Measurements from ENCODE around the gene KBTBD4.

KBTBD4 gene

DNA sequence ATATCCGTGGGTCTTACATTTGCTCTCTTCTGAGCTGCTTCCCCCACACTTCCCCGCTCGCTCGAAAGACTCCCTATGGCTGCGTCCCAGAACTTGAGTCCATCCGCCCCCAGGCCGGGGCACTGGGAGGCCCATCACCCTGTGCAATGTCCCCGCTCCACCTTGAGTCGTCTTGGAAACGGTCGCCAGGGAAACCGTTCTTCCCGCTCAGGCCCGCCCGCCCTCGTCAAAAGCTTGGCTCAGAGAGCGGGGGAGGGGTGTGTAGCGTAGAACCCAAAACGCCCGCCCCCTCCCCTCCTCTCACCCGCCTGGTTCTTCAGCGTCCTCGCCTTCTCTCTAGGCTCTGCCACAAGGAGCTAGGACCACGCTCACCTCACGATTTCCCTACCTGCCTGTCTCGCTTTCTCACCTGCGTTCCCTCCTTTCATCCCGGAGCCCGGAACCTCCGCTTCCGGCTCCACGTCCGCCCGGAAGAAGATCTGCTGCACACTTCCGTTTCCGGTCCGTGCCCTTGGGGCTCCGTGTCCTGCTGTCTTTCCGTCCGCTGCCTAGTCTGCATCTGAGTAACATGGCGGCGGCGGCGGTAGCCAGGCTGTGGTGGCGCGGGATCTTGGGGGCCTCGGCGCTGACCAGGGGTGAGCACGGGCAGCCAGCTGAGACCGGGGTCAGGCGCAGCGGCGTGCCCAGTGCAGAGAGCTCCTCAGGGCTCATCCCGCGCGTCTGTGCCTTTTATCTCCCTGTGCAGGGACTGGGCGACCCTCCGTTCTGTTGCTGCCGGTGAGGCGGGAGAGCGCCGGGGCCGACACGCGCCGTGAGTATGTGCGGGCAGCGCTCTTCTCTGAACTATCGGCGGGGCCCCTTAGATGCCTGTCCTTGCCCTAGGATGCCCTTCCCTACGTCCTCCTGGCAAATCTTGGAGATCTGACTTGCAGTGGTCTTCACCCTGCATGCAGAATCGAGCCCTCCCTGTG is at the start of gene KBTBD4, which contains the start of gene NDUFS3:
TSS of gene KBTBD4 (minus strand) at position 447 of the 971 bp plus-strand sequence. CDS start at position 428, 19 bp downstream.
TSS of gene NDUFS3 (plus strand) at position 551 of the 971 bp plus-strand sequence. CDS start at position 569, 18 bp downstream.
- peak; percentile 93 for DNase-seq

DNA sequence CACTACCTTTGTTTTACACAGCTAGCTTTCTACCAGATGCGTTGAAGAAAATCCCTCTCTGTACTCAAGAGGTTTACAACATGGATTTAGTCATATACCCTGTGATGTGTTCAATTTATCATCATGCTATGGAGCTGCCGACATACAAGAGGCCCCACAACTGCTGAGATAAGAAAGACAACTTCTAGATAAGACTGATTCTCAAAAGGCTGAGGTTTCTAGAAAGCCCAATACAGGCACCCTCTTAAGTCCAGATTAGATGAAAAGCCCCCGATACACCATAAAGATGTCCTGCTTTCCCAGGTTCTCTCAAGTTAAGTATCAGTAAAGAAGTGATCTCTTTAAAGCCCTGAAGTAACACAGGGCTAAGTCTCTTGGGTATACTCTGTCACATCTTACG is 49.3 kb upstream of the KBTBD4 start:
- no peak for DNase-seq

GRCh38 chr11:47626234-47626633 is 47.5 kb upstream of the KBTBD4 start:
- no peak for DNase-seq

DNA sequence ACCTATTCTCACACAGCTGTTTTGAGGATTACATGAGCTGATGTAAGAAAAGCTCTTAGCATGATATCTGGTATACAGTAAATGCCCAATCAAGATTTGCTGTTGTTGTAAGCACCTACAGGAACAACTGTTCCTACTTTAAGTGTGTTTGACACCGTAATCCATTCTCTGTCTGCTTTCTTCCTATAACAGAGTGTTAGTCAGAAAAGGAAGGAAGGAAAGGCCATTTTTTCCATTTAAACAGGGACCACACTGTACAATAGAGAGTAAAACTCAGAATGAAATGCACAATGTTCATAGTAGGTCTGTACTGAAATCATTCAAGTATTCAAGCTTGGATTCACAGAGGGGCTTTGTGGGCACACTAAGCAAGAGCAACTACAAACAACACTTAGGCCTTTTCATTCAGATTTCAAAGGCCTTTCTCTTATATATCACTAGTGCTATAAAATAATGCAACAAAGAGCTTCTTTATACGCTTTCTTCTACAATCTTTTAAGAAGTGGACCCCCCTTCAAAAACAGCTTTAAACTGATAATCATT is 42.1 kb upstream of the KBTBD4 start:
- DNase-seq, result no peak

GRCh38 chr11:47617417-47617809 is 38.6 kb upstream of the KBTBD4 start:
- no peak for DNase-seq

DNA sequence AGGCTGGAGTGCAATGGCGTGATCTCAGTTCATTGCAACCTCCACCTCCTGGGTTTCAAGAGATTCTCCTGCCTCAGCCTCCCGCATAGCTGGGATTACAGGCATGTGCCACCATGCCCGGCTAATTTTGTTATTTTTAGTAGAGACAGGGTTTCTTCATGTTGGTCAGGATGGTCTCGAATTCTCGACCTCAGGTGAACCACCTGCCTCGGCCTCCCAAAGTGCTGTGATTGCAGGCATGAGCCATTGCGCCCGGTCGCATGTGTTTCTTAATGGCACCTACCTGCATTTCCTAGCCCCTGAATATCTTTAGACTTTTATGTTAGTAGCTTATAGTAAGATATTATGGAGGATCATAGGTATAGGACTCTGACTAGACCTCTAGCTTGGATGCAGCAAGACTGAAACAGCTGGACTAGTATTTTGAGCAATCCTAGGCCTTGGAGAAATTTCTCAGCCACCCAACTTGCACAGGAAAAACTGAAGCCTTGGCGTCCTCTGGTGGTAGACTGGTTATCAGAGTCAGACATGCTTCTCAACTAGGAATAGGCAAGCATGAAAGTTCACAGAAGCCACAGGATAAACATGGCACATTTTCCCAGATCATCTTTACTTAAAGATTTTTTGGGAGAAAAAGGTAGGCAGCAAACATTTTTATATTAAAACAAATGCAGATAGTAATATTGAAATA is 38.1 kb upstream of the KBTBD4 start:
- peak; percentile 70 for DNase-seq

GRCh38 chr11:47615249-47615648 is 36.5 kb upstream of the KBTBD4 start:
- no peak for DNase-seq

GRCh38 chr11:47611348-47611794 is 32.6 kb upstream of the KBTBD4 start:
- no peak for DNase-seq

DNA sequence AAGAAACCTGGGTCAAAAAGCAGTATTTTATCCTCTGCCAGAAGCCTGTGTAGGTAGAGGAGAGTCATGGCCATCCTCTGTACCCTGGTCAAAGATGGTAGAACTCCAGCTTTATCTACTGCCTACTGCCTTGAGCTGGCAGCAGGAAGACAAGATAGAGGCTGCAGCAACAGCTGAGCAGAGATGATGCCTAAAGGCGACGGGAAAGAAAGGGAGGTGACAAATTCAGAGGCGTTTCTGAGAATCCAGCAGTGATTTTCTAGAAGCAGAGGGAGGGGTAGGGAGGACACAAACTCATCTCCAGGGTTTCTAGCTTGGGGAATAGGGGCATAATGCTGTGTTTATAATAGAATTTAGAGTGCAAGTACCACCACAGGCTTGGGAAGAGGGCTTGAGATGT is 30.9 kb upstream of the KBTBD4 start:
- no peak for DNase-seq

- peak; percentile 55 for DNase-seq
Measured at GRCh38 chr11:47607380-47607779, 28.6 kb upstream of the KBTBD4 start.

DNA sequence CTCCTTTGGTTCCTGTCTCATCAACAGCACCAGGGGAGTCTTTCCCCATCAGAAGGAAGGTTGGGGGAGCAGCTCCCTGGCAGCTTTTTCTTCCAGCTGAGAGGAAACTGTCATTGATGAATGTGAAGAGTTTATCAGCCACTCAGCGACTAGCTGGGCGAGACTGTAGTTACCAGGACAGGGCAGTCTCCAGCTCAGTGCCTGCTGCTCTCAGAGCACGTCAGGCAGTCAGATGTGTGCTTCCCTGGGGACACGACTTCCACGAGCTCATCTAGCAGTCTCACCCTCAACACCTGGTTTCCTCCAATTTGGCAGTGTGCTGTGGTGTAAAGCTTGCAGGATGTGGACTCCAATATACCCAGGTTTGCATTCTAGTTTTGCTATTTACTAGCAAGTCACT is 28.0 kb upstream of the KBTBD4 start:
- no peak for DNase-seq

GRCh38 chr11:47605921-47606320 is 27.2 kb upstream of the KBTBD4 start:
- DNase-seq, result no peak

DNA sequence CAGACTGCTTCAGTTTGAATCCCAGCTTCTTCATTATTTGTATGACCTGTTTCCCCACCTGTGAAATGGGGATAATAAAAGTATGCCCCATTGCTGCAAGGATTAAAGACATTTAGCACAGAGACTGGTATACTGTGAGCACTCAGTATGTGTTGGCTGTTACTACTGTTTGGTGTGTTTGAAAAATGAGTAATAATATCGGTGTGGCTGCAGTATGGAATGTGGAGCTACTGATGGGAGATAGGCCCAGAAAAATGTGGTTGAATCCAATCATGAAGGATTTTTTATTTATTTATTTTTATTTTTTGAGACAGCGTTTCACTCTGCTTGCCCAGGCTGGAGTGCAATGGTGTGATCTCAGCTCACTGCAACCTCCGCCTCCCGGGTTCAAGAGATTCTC is 24.5 kb upstream of the KBTBD4 start:
- no peak for DNase-seq

DNA sequence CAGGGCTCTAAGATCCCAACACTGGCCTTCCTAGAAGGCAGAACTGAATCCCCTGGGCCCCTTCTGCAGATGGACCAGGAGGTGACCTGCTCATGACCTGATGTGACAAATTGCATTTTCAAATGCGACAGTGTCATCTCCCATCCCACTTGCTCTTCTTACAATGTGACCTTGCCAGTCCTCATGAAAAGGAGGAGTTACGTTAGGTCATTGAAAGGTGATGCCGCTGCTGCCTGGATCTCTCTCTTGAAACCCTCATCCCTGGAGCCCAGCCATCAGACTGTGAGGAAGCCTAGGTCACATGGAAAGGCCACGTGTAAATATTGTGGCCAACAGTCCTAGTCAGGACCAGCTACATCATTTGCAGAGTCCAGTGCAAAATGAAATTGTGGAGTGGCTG is 21.1 kb upstream of the KBTBD4 start:
- no peak for DNase-seq

DNA sequence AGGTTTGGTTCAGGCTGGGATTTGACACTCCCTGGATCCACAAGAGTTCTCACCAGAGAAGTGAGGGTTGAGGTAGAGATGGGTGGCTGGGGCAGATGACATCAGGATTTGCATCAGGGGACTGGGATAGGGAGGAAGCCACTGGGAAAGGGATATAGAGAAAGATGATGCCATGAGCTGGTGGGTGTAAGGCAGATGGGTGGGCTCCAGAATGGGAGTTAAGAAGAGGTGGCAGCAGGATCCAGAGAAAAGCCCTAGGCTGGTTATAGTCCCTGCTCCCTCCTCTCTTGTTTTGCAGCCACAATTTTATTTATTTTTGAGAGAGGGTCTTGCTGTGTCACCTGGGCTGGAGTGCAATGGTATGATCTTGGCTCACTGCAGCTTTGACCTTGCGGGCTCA is 17.2 kb upstream of the KBTBD4 start:
- DNase-seq, result no peak

DNA sequence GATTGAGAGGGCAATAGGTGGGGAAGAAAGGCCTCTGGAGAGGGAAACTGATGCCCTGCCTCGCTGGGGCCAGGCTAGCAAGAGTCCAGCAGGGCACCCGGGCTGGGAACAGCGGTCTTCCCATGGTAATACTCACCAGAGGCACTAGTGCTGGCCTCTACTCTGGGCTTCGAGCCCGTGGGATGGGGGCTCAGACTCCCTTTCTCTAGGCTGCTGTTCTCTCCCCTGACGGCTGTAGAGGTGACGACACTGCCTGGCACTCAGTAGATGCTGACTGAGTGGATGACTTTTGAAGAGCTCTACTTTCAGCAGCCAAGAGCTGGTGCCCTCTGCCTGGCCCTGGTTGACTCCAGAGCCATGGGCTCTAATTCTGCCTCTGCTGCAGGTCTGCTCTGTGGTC is 16.3 kb upstream of the KBTBD4 start:
- DNase-seq, result no peak

DNA sequence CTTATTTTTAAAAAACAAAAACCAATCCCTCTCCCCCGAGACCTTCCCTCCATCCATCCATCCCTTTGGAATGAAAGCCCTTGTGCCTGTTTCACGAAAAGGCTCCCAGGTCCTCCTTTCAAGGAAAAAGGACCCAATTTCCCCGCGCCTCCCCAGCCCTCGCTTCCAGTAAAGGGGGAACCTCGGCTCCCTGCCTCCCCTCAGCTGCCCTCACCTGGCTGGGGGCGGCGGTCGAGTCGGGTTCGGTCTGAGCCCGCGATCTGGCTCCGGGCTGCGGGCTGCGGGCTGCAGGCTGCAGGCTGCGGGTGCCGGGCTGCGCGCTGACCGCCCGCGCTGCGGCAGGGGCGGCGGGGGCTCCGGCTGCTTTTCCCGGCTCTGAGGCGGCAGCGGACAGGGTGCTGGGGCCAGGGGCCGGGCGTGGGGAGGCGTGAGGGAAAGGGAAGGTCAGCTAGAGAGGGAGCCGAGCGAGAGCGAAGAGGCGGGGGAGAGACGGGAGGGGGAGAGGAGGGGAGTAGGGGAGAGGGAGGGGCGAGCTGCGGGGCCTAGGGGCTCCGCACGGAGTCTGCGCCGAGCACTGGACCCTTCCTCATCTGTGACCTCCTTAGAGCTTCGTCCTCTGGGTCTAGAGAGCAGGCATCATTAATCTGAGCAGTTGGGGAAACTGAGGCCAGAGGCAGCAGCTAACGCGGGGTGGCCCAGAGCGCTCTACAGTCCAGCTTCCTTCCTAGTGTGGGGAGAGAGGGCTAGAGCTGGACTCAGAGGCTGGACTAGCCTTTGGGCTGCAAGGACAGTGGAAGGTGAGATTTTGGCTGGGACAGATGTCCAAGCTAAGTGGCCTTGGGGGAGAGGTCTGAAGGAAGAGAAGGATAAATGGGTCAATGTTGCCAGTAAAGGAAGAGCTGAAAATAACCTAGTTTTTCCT is 15.4 kb upstream of the KBTBD4 start, which contains the start of gene C1QTNF4:
TSS of gene C1QTNF4 (minus strand) at position 478 of the 922 bp plus-strand sequence. CDS start 3,601 bp downstream, outside the sequence.
- no peak for DNase-seq

DNA sequence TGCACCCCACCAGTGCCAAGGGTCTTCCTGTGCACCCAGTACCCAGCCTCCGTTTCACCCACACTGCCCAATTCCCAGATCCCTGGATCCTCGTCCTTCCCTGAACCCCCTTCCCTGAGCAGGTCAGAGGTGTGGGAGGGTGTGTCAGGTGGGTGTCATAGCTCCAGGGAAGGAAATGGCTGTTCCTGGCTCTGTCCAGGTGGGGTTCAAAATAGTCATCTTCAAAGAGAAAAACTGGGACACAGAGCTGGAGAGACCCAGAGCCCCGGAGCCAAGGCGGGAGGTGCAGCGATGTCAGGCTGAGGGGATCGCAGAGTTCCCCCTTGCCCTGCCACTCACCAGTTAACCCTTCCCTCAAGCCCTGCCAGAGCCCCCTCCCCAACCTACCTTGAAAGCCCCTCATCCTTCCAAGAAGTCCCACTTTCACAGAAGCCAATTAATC is 14.7 kb upstream of the KBTBD4 start:
- no peak for DNase-seq

DNA sequence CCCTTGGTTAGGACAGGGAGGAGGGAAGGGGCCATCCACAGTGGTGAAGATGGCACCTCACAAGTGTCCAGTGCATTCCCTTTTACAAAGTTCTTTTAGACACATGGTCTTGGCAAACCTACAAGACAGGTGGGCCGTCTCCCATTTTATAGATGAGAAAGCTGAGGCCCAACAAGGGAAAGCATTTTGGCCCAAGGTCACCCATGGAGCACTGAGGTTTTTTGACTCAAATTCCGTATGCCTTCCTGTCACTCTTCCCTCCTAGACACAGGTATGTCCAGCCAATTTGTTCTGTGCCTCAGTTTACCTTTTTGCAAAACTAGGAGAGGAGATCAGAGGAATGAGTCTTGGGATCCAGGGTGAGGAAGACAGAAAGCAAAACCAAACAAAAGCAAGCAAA is 14.2 kb upstream of the KBTBD4 start:
- DNase-seq, result no peak

DNA sequence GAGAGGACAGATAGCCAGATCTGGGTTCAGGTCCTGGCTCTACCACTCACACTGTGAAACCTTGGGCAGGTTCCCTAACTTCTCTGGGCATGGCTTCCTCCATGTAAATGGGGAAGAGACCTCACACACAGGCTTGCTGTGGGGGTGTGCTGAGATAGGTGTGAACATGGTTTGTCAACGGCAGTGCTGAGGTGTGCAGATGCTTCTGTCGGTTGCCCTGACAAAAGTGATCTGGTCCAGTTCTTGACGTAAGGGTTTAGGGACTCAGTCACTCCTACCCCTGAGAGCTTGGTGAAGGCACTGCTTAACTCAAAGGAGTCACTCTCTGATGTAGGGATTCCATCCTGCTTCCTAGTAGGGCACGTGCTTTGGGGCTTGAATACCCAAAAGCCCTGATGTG is 13.5 kb upstream of the KBTBD4 start:
- no peak for DNase-seq

DNA sequence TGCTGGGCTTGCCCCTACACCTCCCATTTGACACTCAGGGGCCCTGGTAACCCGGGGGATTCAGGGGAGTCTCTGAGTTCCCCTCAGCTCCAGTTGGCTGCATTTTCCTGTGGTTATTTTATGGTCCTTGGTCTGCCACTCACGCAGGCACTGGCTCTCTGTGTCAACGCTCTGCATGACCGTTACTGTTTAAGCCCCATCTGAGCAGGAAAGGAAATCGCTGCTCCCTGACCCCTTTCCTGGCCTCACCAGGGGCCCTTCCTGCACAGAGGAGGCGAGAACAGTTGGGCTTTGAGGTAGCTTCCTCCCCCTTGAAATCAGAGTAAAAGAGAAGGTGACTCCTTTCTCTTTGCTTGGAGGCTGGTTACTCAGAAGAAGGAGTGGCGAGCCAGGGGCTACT is 13.0 kb upstream of the KBTBD4 start:
- DNase-seq, result no peak
